ENCODE measurements around the gene AJM1. TPM values are rescaled to one million over a fixed set of nuclear protein-coding genes. Genes with fewer than 3 reads are reported as not detected.

Gene AJM1
- total RNA-seq, 1 donor from 2014 or later: 0.80 TPM

DNA sequence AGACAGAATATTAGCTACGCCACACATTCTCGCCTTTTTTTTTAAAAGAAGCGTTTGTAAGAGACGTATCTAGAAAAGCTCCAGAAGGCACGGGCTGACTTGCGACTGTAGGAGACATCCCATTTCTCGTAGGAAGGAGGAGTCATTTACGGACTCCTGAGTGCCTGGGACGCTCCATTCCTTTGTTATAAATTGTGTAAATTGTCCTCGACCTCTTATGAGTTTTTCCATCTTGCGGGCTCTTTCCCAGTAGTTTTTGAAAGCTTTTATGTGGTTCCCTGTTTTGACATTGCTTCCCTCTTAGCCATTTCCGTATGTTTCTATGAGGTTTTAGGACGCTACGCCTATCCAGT, 33.5 kb upstream of the AJM1 start:
- DNase-seq (ENCODE audit: low spot score): no peak
- peaks cover 11% of the 10 kb centered on the region for H3K27me3 Mint-ChIP-seq (ENCODE audit: unreplicated experiment)
- TF ChIP-seq, protein P1, sequence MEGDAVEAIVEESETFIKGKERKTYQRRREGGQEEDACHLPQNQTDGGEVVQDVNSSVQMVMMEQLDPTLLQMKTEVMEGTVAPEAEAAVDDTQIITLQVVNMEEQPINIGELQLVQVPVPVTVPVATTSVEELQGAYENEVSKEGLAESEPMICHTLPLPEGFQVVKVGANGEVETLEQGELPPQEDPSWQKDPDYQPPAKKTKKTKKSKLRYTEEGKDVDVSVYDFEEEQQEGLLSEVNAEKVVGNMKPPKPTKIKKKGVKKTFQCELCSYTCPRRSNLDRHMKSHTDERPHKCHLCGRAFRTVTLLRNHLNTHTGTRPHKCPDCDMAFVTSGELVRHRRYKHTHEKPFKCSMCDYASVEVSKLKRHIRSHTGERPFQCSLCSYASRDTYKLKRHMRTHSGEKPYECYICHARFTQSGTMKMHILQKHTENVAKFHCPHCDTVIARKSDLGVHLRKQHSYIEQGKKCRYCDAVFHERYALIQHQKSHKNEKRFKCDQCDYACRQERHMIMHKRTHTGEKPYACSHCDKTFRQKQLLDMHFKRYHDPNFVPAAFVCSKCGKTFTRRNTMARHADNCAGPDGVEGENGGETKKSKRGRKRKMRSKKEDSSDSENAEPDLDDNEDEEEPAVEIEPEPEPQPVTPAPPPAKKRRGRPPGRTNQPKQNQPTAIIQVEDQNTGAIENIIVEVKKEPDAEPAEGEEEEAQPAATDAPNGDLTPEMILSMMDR (IDR thresholded peaks at IDR 0.05; ENCODE audit: unreplicated experiment): no peak

DNA sequence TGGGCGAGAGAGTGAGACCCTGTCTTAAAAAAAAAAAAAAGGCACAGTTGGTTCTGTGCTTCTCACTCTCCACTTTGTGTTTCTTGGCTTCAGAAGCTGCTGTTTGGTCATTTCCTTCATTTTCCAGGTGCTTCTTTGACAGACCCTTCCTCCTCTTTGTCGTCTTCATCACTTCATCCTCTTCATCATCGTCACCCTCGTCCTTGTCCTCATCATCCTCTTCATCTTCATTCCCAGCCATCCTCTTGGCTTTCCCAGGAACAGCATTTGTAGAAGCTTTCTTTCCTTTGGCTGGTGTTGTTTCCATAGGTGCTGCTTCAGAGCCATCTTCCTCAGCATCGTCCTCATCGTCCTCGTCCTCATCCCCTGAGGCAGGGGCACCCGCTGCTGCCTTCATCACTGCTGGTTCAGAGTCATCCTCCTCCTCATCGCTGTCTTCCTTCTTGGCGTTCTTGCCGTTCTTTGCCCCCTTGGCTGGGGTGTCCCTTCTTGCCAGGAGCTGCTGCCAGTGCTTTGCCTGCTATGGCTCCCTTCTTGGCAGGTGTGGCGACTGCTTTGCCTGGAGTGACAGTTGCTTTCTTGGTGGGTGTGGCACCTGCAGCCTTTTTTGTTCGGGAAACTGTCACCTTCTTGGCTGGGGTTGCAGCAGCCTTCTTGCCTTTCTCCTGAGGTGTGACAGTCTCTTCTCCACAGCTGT, 27.4 kb upstream of the AJM1 start:
- no peak overlapping the region for H3K4me3 Mint-ChIP-seq (ENCODE audit: unreplicated experiment)
- H3K27me3 Mint-ChIP-seq (ENCODE audit: unreplicated experiment): peaks cover 3% of the 10 kb centered on the region
- TF ChIP-seq, protein P1 (IDR thresholded peaks at IDR 0.05; ENCODE audit: unreplicated experiment): no peak
- DNase-seq (ENCODE audit: low spot score): no peak
- no peaks in the 10 kb centered on the region for H3K9me3 Mint-ChIP-seq (ENCODE audit: unreplicated experiment)
- H3K4me1 Mint-ChIP-seq (ENCODE audit: unreplicated experiment): peaks cover 6% of the 10 kb centered on the region
- H3K27ac Mint-ChIP-seq (ENCODE audit: unreplicated experiment): no peak overlapping the region
- H3K36me3 Mint-ChIP-seq (ENCODE audit: low read depth, unreplicated experiment): peaks cover 23% of the 10 kb centered on the region

More for the DNA sequence above, 33.5 kb upstream of the AJM1 start:
- Mint-ChIP-seq H3K9me3 (ENCODE audit: unreplicated experiment) (no peaks in the 10 kb centered on the region), H3K27ac (ENCODE audit: unreplicated experiment) (no peak overlapping the region), H3K4me1 (ENCODE audit: unreplicated experiment) (peaks cover 19% of the 10 kb centered on the region), H3K4me3 (ENCODE audit: unreplicated experiment) (peak overlapping the region; percentile 91), H3K36me3 (ENCODE audit: low read depth, unreplicated experiment) (peaks cover 19% of the 10 kb centered on the region)

DNA sequence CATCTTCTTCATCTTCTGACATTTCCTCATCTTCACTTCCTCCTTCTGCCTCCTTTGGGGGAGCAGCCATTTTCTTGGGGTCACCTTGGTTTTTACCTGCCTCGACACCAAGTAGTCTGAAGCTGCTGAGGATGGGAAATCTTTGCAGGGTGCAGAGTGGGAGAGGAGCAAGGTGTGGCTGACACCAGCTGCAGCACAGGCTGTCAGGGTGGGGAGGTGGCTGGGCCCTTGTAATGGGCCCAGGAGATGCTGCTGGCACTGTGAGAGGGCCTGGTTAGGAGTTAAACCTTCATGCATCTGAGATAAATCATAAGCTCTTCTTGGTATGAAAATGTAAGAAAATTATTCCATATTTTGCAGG, 26.9 kb upstream of the AJM1 start:
- Mint-ChIP-seq H3K36me3 (ENCODE audit: low read depth, unreplicated experiment) (peaks cover 23% of the 10 kb centered on the region), H3K27me3 (ENCODE audit: unreplicated experiment) (peaks cover 3% of the 10 kb centered on the region), H3K9me3 (ENCODE audit: unreplicated experiment) (no peaks in the 10 kb centered on the region), H3K27ac (ENCODE audit: unreplicated experiment) (no peak overlapping the region), H3K4me1 (ENCODE audit: unreplicated experiment) (peaks cover 3% of the 10 kb centered on the region), H3K4me3 (ENCODE audit: unreplicated experiment) (no peak overlapping the region)
- TF ChIP-seq, protein P1 (IDR thresholded peaks at IDR 0.05; ENCODE audit: unreplicated experiment): no peak
- no peak for DNase-seq (ENCODE audit: low spot score)

DNA sequence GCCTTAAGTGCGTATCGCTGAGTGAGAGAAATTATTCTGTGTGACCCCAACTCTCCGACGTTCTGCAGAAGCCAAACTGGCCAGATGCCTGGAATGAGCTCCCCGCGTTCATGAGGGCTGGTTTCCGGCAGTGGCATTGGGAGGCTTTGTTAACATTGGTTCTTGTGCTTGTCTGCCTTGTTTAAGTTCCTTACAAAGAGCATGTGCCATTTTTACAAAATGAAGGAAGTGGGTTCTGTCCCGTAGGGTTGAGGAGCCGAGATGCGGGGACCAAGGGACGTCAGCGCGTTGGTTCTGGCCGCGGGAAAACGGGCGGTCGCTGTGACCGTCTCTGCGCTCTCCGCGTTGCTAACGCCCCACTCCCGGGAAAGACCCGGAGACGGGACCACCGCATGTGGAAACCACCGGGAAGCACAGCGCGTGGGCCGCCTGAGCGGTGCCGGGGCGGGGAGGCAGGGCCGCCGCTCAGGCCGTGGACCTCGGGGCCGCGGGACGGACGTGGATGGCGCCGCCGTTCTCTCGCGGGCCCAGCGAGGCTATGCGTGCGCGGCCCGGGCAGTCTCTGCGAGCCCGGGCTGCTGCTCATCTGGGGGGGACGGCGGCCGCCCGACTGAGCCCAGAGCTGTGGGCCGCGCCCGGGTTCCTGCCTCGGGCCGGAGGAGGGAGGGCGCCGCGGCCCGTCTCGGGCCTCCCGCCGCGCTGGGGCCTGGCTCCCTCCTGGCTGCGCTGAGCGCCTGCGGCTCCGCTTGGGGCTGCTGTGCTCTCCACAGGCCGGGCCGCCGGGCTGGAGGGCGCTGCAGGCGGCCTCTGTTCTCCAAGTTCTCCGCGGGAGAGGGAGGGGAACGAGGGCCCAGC, 21.1 kb upstream of the AJM1 start:
- H3K27me3 Mint-ChIP-seq (ENCODE audit: unreplicated experiment): peaks cover 10% of the 10 kb centered on the region
- peaks cover 7% of the 10 kb centered on the region for H3K4me1 Mint-ChIP-seq (ENCODE audit: unreplicated experiment)
- DNase-seq (ENCODE audit: low spot score): peak; percentile 47
- H3K4me3 Mint-ChIP-seq (ENCODE audit: unreplicated experiment): peak overlapping the region; percentile 89
- TF ChIP-seq, protein P1 (IDR thresholded peaks at IDR 0.05; ENCODE audit: unreplicated experiment): no peak
- no peaks in the 10 kb centered on the region for H3K9me3 Mint-ChIP-seq (ENCODE audit: unreplicated experiment)
- H3K27ac Mint-ChIP-seq (ENCODE audit: unreplicated experiment): no peak overlapping the region
- H3K36me3 Mint-ChIP-seq (ENCODE audit: low read depth, unreplicated experiment): peaks cover 12% of the 10 kb centered on the region

Measured in endothelial cell (in vitro differentiated cells).